A549 (cell line): ENCODE measurements around the gene STX16. TPM values are rescaled to one million over a fixed set of nuclear protein-coding genes. Genes with fewer than 3 reads are reported as not detected.

Source experiments
- ATAC-seq, 2 experiments: fragments of 200-7000 bp in 1 of 2; fragments of >200 bp in 1 of 2; cut with Nextera tagmentation in 1 of 2; cut with Tn5 transposase in 1 of 2; 3 replicates each; pipeline versions ENCODE4 v1.8.0 to v1.9.1; 2018 to 2020; ENCODE audit warnings: mild to moderate bottlenecking in 1 of 2, moderate library complexity in 1 of 2
- CTCF ChIA-PET: fragments of 300-600 bp; sonication (Branson Sonifier 250); formaldehyde crosslinking; extraction: SDS; loops from one replicate; lab custom pipeline; 2021; ENCODE audit warnings: antibody characterized with exemption, inconsistent platforms; lab: Yijun Ruan, JAX
- POLR2A ChIA-PET: fragments of 350-600 bp; formaldehyde crosslinking; extraction: SDS; loops from one replicate; lab custom pipeline; 2021; ENCODE audit warnings: antibody characterized with exemption, inconsistent platforms; lab: Yijun Ruan, JAX
- DNase-seq, 2 experiments: peaks; one replicate each; pipeline versions ENCODE4 v3.0.0 to v3.0.0-alpha.2; 2011 to 2016; ENCODE audit warnings: low read depth in 1 of 2, low spot score in 1 of 2
- FAIRE-seq: peaks from 2 replicates; lab custom pipeline; 2011; peaks lifted over from hg19 to GRCh38; lab: Jason Lieb, UNC
- H3K27ac ChIP-seq, 2 experiments: fragments of >200 bp; sonication (Bioruptor Twin); formaldehyde crosslinking; 3 replicates each; pipeline ENCODE4 v1.5.1; 2016 to 2017
- H3K4me1 ChIP-seq: fragments of >200 bp; sonication (Bioruptor Twin); formaldehyde crosslinking; 3 replicates; pipeline ENCODE4 v1.6.1; 2016
- H3K4me2 ChIP-seq: fragments of >200 bp; sonication (Bioruptor Twin); formaldehyde crosslinking; 3 replicates; pipeline ENCODE4 v1.6.1; 2016
- H3K4me3 ChIP-seq: fragments of >200 bp; sonication (Bioruptor Twin); formaldehyde crosslinking; 3 replicates; pipeline ENCODE4 v1.5.1; 2016
- H3K9me3 ChIP-seq: fragments of >200 bp; sonication (Bioruptor Twin); formaldehyde crosslinking; 3 replicates; pipeline ENCODE4 v1.6.1; 2016
- CBX8 ChIP-seq: fragments of 200-600 bp; sonication (generic); IDR thresholded peaks from 2 replicates; pipeline ENCODE4 v1.6.1; 2016
- CEBPB ChIP-seq, 2 experiments: fragments of >200 bp in 1 of 2; sonication (Bioruptor Twin) in 1 of 2; formaldehyde crosslinking in 1 of 2; IDR thresholded peaks; 2 replicates each; pipeline ENCODE4 v1.6.1; 2012 to 2016
- CHD2 ChIP-seq: fragments of 150-350 bp; IDR thresholded peaks from 2 replicates; pipeline ENCODE4 v1.6.1; 2014; ENCODE audit warnings: low read length; ENCODE audit not compliant: partially characterized antibody
- EHF ChIP-seq: fragments of 250-450 bp; sonication (Bioruptor Pico); IDR thresholded peaks from 2 replicates; pipeline ENCODE4 v1.5.0; 2020; ENCODE audit warnings: mild to moderate bottlenecking
- ELK1 ChIP-seq: fragments of 150-350 bp; IDR thresholded peaks from 2 replicates; pipeline ENCODE4 v1.6.1; 2014; ENCODE audit warnings: low read depth, mild to moderate bottlenecking, low read length
- EP300 ChIP-seq, 2 experiments: fragments of >200 bp; sonication (Bioruptor Twin); formaldehyde crosslinking; IDR thresholded peaks; 2 replicates in 1 of 2; 3 replicates in 1 of 2; pipeline ENCODE4 v1.6.1; 2016 to 2017
- ESRRA ChIP-seq: fragments of 150-350 bp; IDR thresholded peaks from 2 replicates; pipeline ENCODE4 v1.6.1; 2014; ENCODE audit warnings: mild to moderate bottlenecking, low read length, borderline replicate concordance
- FOSL2 ChIP-seq, 2 experiments: fragments of 450-650 bp in 1 of 2; fragments of >200 bp in 1 of 2; sonication (Bioruptor Twin) in 1 of 2; formaldehyde crosslinking; IDR thresholded peaks; 2 replicates each; pipeline versions ENCODE4 v1.5.0 to v1.6.1; 2016 to 2020; ENCODE audit warnings: mild to moderate bottlenecking in 1 of 2, moderate library complexity in 1 of 2
- FOXS1 ChIP-seq: fragments of 250-450 bp; sonication (Bioruptor Pico); IDR thresholded peaks from 2 replicates; pipeline ENCODE4 v1.5.0; 2020; ENCODE audit warnings: mild to moderate bottlenecking, moderate library complexity
- GATA3 ChIP-seq: IDR thresholded peaks from 2 replicates; pipeline ENCODE4 v1.6.1; 2012; ENCODE audit warnings: borderline replicate concordance
- HES2 ChIP-seq: fragments of >200 bp; sonication (Bioruptor Twin); formaldehyde crosslinking; IDR thresholded peaks from 2 replicates; pipeline ENCODE4 v1.6.1; 2016
- HEYL ChIP-seq: fragments of 250-450 bp; sonication (Bioruptor Pico); IDR thresholded peaks from 2 replicates; pipeline ENCODE4 v1.8.0; 2021; ENCODE audit warnings: mild to moderate bottlenecking, moderate library complexity
- HMGXB4 ChIP-seq: fragments of 250-450 bp; sonication (Bioruptor Pico); IDR thresholded peaks from 2 replicates; pipeline ENCODE4 v1.5.0; 2021; ENCODE audit warnings: mild to moderate bottlenecking, moderate library complexity, borderline replicate concordance
- HOXA7 ChIP-seq: fragments of 250-450 bp; sonication (Bioruptor Pico); IDR thresholded peaks from 2 replicates; pipeline ENCODE4 v1.5.0; 2020; ENCODE audit warnings: mild to moderate bottlenecking, moderate library complexity
- HOXB13 ChIP-seq: fragments of 250-450 bp; sonication (Bioruptor Pico); IDR thresholded peaks from 2 replicates; pipeline ENCODE4 v1.5.0; 2020; ENCODE audit warnings: low read depth, mild to moderate bottlenecking, moderate library complexity
- JUNB ChIP-seq: fragments of >200 bp; sonication (Bioruptor Twin); formaldehyde crosslinking; IDR thresholded peaks from 2 replicates; pipeline ENCODE4 v1.6.1; 2016
- KDM1A ChIP-seq: fragments of 200-600 bp; sonication (generic); IDR thresholded peaks from 2 replicates; pipeline ENCODE4 v1.6.1; 2016; ENCODE audit warnings: low read depth, mild to moderate bottlenecking
- MAX ChIP-seq: IDR thresholded peaks from 2 replicates; pipeline ENCODE4 v1.6.1; 2012
- MYC ChIP-seq: IDR thresholded peaks from 2 replicates; pipeline ENCODE4 v1.6.1; 2012; ENCODE audit warnings: mild to moderate bottlenecking, inconsistent platforms, low read length, improper control_type of control experiment, borderline replicate concordance
- PHF8 ChIP-seq: fragments of 200-600 bp; sonication (generic); IDR thresholded peaks from 2 replicates; pipeline ENCODE4 v1.6.1; 2016; ENCODE audit warnings: low read depth, mild to moderate bottlenecking, antibody characterized with exemption, moderate library complexity, borderline replicate concordance
- POLR2A ChIP-seq: IDR thresholded peaks from 2 replicates; pipeline ENCODE4 v1.6.1; 2012; ENCODE audit warnings: mild to moderate bottlenecking, low read length
- POLR2AphosphoS2 ChIP-seq: conservative IDR thresholded peaks from 2 replicates; pipeline ENCODE4 v1.6.1; 2012; ENCODE audit warnings: low read length, improper control_type of control experiment, inconsistent platforms
- RAD21 ChIP-seq, 2 experiments: fragments of >200 bp in 1 of 2; sonication (Bioruptor Twin) in 1 of 2; formaldehyde crosslinking in 1 of 2; IDR thresholded peaks in 1 of 2; conservative IDR thresholded peaks in 1 of 2; 2 replicates in 1 of 2; 3 replicates in 1 of 2; pipeline ENCODE4 v1.6.1; 2012 to 2018; ENCODE audit warnings: inconsistent platforms in 1 of 2
- RCOR1 ChIP-seq: fragments of 150-350 bp; IDR thresholded peaks from 2 replicates; pipeline ENCODE4 v1.6.1; 2014; ENCODE audit warnings: antibody characterized with exemption, low read length, low read depth
- RFX5 ChIP-seq: fragments of 450-650 bp; IDR thresholded peaks from 2 replicates; pipeline ENCODE4 v1.7.1; 2014; ENCODE audit warnings: antibody characterized with exemption, mild to moderate bottlenecking, moderate library complexity
- RNF2 ChIP-seq: fragments of 200-600 bp; sonication (generic); IDR thresholded peaks from 2 replicates; pipeline ENCODE4 v1.6.1; 2016; ENCODE audit warnings: low read depth, mild to moderate bottlenecking, antibody characterized with exemption, moderate library complexity, borderline replicate concordance
- SMC3 ChIP-seq: fragments of >200 bp; sonication (Bioruptor Twin); formaldehyde crosslinking; IDR thresholded peaks from 3 replicates; pipeline ENCODE4 v1.6.1; 2018; ENCODE audit warnings: inconsistent platforms
- USF2 ChIP-seq: fragments of 450-650 bp; IDR thresholded peaks from 2 replicates; pipeline ENCODE4 v1.6.1; 2014; ENCODE audit warnings: antibody characterized with exemption
- WGBS: methylation state at CpG from one replicate; pipeline ENCODE4 v1.1.6; 2017; ENCODE audit errors: missing lambda C conversion rate; 5-methylcytosine and 5-hydroxymethylcytosine counted together
- polyA plus RNA-seq, 4 experiments: library from polyadenylated mRNA; depleted of rRNA in 3 of 4; stranded (reverse); fragments of >200 nt; fragmentation: RNase III in 1 of 4; extraction: RNeasy Plus Mini Kit Qiagen cat#74134 plus additional on column Dnase treatment in 1 of 4; gene quantifications; 2 replicates in 3 of 4; 3 replicates in 1 of 4; pipeline ENCODE4 v1.2.3, GENCODE V29; 2011 to 2017

Gene STX16
- polyA plus RNA-seq, 2 of the 4 experiments (the other 2 are of a cell fraction): 68.5 to 71.6 TPM

- TF ChIP-seq CEBPB (IDR thresholded peaks at IDR 0.05) (no peak), HOXB13 (CRISPR knock-in tag) (no peak), HOXA7 (CRISPR knock-in tag) (no peak), POLR2A (no peak), CBX8 (no peak), EP300 (IDR thresholded peaks at IDR 0.05) (no peak)
These were observed 21.9 kb upstream of the STX16 start (continued) for GRCh38 chr20:58629215-58629580.

- ChIA-PET CTCF (interaction anchor here (1.0 to 2.0 kb wide), 5 partner anchors 8 to 21 kb away, joined by 3 to 5 read pairs (median 5); partner anchors contain the start of gene STX16), POLR2A (interaction anchor here (0.8 kb wide), 1 partner anchor 21 kb away, joined by 6 read pairs; the partner anchor contains the start of gene STX16)
- no peaks in the 10 kb centered on the region for H3K9me3 ChIP-seq
- peak overlapping the region; percentile 72 to 83; a peak in 5 of 6 replicates for H3K27ac ChIP-seq
- TF ChIP-seq RAD21 (conservative IDR thresholded peaks at IDR 0.05 in 1 of 2, IDR thresholded peaks at IDR 0.05 in 1 of 2) (0 out of 5 replicates have a peak, but pooled peaks have one; percentile 10 to 18), EHF (CRISPR knock-in tag) (no peak), GATA3 (no peak), USF2 (no peak), ELK1 (no peak), MAX (no peak), SMC3 (no peak), HEYL (CRISPR knock-in tag) (no peak), MYC (no peak), ESRRA (no peak), FOSL2 (IDR thresholded peaks at IDR 0.05) (peak; percentile 49; the same call in 1 of the 2 replicates), FOSL2 (CRISPR knock-in tag; IDR thresholded peaks at IDR 0.05) (peak; percentile 47), HES2 (no peak), JUNB (peak; percentile 57; the same call in 1 of the 2 replicates), FOXS1 (CRISPR knock-in tag) (no peak)
- DNase-seq (peak; percentile 26 to 37), FAIRE-seq (no peak), ATAC-seq (peak; percentile 59 to 86; a peak in 5 of 6 replicates)
- H3K4me1 ChIP-seq: peaks cover 20% of the 10 kb centered on the region
- peak overlapping the region; percentile 61 for H3K4me2 ChIP-seq
- no peak overlapping the region for H3K4me3 ChIP-seq
- WGBS: 0% methylated on average over 4 of the region's 4 CpGs
These were observed 21.0 kb upstream of the STX16 start for GRCh38 chr20:58630063-58630462.

GRCh38 chr20:58633161-58634053 is 17.7 kb upstream of the STX16 start:
- H3K9me3 ChIP-seq: no peaks in the 10 kb centered on the region
- FAIRE-seq (no peak), DNase-seq (no peak), ATAC-seq (no peak)
- ChIA-PET CTCF (interaction anchor here (1.1 to 1.7 kb wide), 5 partner anchors 11 to 206 kb away, joined by 3 to 4 read pairs (median 3); partner anchors contain the start of gene STX16), POLR2A (no interaction called here)
- peaks cover 20% of the 10 kb centered on the region for H3K4me1 ChIP-seq
- H3K4me3 ChIP-seq: no peak overlapping the region
- no peak overlapping the region for H3K4me2 ChIP-seq
- TF ChIP-seq RNF2 (no peak), HMGXB4 (CRISPR knock-in tag) (no peak), KDM1A (no peak), CHD2 (no peak), PHF8 (no peak), RFX5 (no peak), POLR2AphosphoS2 (no peak), RCOR1 (no peak), HOXB13 (CRISPR knock-in tag) (no peak)
- WGBS: 87% methylated on average over 10 of the region's 10 CpGs
- H3K27ac ChIP-seq: no peak overlapping the region; a peak in 1 of 6 replicates
